Right lung (tissue), 10 donors: Measurements from ENCODE around the gene ATXN2. TPM values are rescaled to one million over a fixed set of nuclear protein-coding genes. Genes with fewer than 3 reads are reported as not detected.
"Not testable (repeated sequence)": the region's sequence is repeated elsewhere in the genome, so short reads cannot be mapped to it uniquely, and the experiment has no call there.

Source experiments
- DNase-seq, 2 donors: peaks; one replicate each; pipeline ENCODE4 v3.0.0-alpha.2; 2013
- long read RNA-seq, 8 donors: transcript quantifications; one replicate each; lab custom pipeline, GENCODE V29; 2026
- polyA plus RNA-seq, 5 donors: library from polyadenylated mRNA; unstranded; fragments of 120-200 nt; gene quantifications; one replicate each; pipeline versions ENCODE4 v1.2.1 to v1.2.3, GENCODE V29; 2013; ENCODE audit warnings: inconsistent platforms in 1 of 5, low replicate concordance in 1 of 5; ENCODE audit not compliant: insufficient read length in 5 of 5, insufficient read depth in 1 of 5

ATXN2 gene, protein sequence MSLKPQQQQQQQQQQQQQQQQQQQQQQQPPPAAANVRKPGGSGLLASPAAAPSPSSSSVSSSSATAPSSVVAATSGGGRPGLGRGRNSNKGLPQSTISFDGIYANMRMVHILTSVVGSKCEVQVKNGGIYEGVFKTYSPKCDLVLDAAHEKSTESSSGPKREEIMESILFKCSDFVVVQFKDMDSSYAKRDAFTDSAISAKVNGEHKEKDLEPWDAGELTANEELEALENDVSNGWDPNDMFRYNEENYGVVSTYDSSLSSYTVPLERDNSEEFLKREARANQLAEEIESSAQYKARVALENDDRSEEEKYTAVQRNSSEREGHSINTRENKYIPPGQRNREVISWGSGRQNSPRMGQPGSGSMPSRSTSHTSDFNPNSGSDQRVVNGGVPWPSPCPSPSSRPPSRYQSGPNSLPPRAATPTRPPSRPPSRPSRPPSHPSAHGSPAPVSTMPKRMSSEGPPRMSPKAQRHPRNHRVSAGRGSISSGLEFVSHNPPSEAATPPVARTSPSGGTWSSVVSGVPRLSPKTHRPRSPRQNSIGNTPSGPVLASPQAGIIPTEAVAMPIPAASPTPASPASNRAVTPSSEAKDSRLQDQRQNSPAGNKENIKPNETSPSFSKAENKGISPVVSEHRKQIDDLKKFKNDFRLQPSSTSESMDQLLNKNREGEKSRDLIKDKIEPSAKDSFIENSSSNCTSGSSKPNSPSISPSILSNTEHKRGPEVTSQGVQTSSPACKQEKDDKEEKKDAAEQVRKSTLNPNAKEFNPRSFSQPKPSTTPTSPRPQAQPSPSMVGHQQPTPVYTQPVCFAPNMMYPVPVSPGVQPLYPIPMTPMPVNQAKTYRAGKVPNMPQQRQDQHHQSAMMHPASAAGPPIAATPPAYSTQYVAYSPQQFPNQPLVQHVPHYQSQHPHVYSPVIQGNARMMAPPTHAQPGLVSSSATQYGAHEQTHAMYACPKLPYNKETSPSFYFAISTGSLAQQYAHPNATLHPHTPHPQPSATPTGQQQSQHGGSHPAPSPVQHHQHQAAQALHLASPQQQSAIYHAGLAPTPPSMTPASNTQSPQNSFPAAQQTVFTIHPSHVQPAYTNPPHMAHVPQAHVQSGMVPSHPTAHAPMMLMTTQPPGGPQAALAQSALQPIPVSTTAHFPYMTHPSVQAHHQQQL
- 10 to 100 TPM; 61.5 to 81.8 (median 68.6) TPM for polyA plus RNA-seq
- long read RNA-seq, donor 1, full-length matches to known transcripts = 6 of 62 reads
- long read RNA-seq, donor 1, partial matches to known transcripts = 56 of 62 reads
- long read RNA-seq, donor 1, other reads (novel, unspliced or antisense) = 0 of 62 reads
- long read RNA-seq, donor 2, partial matches to known transcripts = 0 of 2 reads
- long read RNA-seq, donor 2, other reads (novel, unspliced or antisense) = 0 of 2 reads
- long read RNA-seq, donor 3, partial matches to known transcripts = 0 of 2 reads
- long read RNA-seq, donor 3, other reads (novel, unspliced or antisense) = 0 of 2 reads
- long read RNA-seq, donor 4, partial matches to known transcripts = 0 of 5 reads
- long read RNA-seq, donor 4, other reads (novel, unspliced or antisense) = 0 of 5 reads
- long read RNA-seq, donor 5, partial matches to known transcripts = 182 of 220 reads
- long read RNA-seq, donor 5, other reads (novel, unspliced or antisense) = 32 of 220 reads
- long read RNA-seq, donor 6, partial matches to known transcripts = 0 of 8 reads
- long read RNA-seq, donor 6, other reads (novel, unspliced or antisense) = 0 of 8 reads
- long read RNA-seq, donor 7, partial matches to known transcripts = 0 of 3 reads
- long read RNA-seq, donor 7, other reads (novel, unspliced or antisense) = 0 of 3 reads
- long read RNA-seq, donor 8, partial matches to known transcripts = 0 of 1 reads
- long read RNA-seq, donor 8, other reads (novel, unspliced or antisense) = 0 of 1 reads

DNA sequence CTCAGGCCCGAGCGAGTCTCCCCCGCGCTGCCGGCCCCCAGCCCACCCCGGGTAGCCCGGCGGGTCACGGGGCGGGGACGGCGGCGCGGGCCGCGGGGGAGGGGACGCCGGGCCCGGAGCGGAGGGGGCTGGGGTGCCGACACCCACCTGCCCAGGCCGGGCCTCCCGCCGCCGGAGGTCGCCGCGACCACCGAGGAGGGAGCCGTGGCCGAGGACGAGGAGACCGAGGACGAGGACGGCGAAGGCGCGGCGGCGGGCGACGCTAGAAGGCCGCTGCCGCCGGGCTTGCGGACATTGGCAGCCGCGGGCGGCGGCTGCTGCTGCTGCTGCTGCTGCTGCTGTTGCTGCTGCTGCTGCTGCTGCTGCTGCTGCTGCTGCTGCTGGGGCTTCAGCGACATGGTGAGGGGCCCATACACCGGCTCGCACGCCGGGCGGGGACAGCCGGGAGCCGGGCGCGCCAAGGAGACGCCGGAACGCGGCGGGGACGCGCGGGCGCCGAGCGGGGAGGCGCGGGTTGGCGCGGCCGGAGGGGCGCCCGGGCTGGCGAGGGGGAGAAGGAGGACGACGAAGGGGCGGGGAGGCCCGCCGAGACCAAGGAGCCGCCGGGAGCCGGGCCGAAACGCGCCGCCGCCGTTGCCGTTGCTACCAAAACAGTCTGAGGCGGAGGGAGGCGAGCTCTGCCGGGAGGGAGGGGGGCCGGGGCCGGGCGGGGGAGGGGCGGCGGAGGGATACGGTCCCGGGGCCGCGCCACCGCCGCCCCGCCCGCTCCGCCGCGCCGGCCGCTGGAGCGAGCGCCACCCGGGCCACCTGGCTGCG is at the start of gene ATXN2:
ATXN2 (minus strand) TSS at position 679 of the 816 bp plus-strand sequence; CDS start at position 398, 281 bp downstream.
- DNase-seq = no peak

DNA sequence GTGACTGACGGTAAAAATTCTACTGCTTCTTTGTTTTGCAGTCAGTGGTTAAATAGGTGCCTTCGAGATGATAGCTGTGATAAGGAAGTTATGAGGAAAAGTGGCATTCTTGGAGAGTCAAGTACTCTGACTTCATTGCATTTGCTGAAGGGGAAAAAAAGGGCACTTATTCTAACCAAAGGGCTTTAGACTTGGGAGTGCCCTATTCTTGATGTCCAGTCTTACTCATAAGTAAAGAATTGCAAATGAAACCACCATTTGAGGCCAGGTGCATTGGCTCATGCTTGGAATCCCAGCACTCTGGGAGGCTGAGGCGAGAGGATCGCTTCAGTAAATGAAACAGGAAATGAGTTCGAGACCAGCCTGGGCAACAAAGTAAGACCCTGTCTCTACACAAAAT is 46.3 kb upstream of the ATXN2 start:
- DNase-seq = peak; percentile 20 to 23

DNA sequence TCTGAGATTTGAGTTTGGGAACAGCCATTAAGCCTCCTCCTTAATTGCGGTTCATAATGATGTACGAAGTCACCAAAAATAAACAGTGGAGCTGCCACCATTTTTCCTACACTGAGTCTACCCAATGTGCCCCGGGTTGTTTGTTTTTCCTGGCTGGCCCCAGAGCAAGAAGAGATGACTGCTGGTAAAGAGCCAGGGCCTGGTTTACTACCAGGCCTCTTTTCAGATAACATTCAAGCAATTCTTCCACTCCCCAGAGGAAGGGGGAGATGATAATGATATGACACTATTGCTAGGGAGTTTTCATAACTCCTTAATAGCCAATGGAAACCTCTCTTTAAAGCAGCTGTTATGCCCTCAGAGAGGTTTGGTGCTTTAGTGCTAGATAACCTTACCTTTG is 44.3 kb upstream of the ATXN2 start:
- DNase-seq = peak; percentile 33 to 43

DNA sequence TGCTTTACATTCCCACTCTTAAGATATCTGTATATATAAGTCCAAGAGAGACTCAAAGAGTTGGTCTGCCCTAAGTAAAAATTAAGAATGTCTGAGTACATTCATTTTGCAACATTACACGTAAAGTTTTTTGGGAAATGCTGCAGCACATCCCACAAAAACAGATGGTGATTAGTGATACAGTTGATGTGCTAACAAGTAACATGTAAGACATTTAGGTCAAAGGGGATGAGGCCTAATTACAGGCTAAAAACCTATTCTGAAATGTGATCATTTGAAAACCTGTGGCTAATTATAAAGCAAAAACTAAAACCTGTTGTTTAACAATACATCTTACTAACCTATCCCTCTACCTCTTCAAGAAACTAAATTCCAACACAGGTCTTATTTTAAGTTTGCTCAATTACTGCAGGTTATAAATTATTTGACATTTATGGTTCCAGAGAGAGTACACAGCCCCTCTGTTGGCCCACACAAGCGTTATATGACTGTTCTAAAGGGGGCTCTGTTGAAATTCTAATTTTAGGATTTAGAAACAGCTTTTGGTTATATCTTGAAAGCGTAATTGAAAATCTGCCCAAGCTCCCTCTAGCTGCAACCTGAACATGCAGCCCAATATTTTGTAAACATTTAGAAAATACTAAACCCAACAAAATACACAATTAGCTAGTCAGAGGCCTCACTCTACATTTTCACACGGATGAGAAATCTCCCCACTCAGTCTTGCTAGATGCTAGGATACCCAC is 43.7 kb upstream of the ATXN2 start:
- no peak for DNase-seq

DNA sequence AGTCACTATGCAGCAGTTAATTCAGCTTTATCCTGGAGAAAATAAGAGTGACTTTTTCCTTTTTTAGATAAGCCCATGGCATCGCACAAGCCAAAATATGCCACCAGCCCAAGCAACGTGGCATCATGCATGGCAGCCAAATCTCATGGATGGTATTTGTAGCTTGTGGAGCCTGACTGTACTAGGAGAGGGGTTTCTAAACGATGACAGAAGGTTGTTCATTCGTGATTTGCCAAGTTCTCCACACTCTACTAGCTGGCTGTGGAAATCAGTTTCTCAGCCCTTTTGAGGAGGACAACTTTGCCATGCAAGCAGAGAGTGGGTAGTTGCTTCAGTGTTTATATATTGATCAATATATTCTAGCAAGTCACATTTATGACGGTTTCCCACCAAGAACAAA is 41.4 kb upstream of the ATXN2 start:
- no peak for DNase-seq

DNA sequence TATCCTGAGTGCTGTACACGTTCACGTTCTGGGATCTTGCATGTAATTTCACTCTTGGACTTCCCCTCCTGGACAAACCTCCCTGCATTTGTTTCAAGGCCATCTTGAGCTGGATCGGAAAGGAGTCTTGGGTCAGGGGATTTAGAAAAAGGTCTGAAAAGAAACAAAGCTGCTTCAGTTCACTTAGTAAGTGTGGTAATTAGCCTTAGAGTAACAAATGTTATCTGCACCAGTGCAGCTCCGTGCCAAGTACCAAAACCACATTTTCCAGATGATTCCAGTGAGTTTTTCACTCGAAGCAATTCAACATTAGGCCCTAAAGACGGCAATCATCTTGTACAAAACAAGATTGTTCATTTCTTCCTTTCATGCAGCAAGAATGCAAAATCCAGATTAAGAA is 39.4 kb upstream of the ATXN2 start:
- no peak for DNase-seq

DNA sequence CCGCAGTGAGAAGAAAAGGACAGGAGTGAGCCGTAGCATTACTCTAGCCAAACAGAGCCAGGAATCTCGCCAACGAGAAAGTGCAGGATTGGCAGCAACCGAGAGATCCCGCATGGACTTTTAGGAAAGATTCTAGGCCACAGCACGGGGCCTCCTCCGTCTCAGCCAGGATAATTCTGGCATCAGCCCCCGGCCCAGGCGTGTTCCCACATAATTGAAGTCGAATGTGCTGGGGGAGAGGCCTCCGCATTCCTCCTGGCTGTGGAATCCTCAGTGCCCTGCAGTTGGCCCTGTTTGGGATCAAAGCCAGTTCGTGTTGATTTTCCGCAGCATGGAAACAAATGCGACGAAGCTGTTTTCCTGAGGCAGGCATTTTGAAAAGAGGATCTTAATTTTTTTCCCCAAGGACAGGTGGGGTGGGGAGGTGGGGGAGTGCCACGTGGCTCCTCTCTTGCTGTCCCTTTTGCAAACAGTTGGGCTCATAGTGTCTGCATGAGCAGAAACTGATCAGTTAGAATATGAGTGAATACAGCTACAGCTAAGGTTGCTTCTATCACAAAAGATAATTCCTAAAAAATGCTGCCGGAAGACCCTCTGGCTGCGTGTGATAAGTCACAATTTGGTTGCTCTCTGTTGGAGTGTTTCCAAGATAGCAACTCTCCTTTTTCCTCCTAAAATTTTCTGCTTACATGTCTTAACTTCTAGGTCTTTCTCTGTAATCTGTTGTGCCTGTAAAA is 37.3 kb upstream of the ATXN2 start:
- DNase-seq = peak; percentile 73 to 79

DNA sequence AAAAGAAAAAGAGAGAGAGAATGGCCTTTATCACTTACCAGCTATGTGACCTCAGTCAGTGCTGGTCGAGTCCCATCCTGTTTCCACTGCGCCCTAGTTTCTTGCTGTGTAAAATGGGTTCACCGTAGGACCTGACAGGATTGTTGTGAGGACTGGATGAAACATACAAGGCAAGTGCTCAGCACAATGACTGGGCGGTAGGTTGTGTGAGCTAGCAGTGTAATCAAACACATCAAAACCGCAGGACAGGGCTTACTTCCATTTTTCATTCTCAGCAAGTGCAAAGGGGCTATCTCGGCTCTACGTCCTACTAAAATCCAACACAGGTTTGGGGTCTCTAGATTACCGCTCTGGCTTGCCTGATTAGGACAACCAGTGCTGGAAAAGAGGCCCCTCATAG is 36.4 kb upstream of the ATXN2 start:
- DNase-seq = no peak

DNA sequence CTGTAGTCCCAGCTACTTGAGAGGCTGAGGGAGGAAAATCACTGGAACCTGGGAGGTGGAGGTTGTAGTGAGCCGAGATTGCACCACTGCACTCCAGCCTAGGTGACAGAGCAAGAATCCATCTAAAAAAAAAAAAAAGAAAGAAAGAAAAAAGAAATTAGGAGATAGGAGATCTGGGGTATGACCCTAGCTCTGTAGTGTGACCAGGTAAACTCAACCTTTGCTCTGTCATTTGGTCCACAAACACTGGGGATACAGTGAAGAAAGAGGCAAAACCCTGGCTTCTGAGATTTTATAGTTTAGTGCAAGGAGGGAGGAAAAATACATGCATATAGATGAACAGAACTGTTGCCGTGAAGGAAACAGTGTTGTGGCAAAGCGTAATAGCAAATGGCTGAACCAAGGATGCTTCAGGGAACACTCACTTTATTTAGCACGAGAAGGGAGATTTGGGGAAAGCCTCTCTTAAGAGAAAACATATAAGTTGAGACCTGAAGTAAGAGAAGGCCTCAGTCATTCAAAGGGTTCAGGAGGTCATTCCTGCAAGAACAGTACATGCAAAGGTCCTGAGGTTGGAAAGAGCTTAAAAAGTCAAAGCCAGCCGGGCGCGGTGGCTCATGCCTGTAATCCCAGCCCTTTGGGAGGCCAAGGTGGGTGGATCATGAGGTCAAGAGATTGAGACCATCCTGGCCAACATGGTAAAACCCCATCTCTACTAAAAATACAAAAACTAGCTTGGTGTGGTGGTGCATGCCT is 29.6 kb upstream of the ATXN2 start:
- DNase-seq = no peak

DNA sequence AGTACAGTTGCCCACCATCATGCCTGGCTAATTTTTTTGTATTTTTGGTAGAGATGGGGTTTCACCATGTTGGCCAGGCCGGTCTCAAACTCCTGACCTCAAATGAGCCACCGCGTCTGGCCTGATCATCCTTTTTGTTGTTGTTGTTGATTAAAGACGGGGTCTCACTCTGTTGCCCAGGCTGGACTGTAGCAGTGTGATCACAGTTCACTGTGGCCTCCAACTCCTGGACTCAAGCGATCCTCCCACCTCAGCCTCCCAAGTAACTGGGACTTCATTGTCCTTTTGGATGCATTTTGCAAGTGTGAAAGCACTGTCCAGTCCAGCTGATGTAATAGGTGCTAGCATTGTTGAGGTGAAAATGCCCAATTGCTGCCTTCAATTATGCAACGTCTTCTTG is 27.1 kb upstream of the ATXN2 start:
- DNase-seq = no peak

DNA sequence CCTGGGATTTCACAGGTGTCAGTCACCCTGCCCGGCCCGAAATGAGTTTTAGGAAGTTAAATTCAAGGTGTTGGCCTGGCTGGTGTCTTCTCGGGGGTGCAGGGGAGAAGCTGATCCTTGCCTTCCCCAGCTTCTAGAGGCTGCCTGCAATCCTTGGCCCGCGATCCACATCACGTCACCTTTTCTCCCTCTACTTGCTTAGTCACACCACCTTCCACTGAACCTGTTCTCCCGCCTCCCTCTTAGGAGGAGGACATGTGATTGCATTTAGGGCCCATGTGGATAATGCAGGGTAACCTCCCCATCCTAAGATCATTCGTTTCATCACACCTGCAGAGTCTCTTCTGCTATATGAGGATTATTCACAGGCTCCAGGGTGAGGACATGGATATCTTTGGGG is 25.4 kb upstream of the ATXN2 start:
- DNase-seq = no peak

DNA sequence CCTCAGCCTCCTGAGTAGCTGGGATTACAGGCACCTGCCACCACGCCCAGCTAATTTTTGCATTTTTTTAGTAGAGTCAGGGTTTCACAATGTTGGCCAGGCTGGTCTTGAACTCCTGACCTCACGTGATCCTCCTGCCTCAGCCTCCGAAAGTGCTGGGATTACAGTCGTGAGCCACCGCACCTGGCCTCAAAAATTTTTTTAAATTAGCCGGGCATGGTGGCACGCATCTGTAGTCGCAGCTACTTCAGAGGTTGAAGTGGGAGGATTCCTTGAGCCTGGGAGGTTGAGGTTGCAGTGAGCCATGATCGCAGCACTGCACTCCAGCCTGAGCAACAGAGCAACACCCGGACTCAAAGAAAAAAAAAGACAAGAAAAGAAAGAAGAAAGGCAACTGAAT is 18.7 kb upstream of the ATXN2 start:
- DNase-seq = not testable (repeated sequence)

DNA sequence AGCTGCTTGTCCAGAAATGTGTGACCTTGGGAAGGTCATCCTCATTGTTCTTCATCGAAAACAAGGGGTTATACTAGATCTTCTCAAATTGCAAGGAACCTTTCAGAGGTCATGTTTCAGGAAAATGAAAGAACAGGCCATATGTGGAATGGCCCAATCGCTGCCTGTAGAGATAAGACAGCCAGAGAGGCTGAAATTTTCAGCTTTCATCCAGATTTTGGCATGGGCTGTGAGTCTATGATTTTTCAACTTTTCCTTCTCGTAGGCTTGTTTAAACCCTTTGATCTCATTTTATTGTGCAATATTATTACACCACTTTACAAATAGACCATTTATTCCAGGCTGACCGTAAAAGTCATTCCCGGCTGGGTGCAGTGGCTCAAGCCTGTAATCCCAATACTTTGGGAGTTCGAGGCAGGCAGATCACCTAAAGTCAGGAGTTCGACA is 17.1 kb upstream of the ATXN2 start:
- peak; percentile 39 to 62 for DNase-seq

DNA sequence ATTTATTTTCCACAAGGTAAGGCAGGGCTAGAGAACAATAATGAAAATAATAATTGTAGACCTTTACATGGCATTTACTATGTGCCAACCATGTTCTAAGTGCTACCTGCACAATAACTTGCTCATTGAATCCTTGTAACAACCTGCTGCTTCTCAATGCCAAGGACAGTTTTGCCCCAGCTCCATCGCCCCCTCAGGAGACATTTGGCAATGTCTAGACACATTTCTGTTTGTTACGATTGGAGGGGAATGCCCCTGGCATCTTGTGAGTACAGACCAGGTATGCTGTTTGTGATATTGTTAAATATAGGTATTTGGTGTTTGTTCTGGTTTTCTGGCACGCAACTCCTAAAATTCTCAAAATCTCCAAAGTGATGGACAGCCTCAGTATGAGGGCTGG is 8.1 kb upstream of the ATXN2 start:
- DNase-seq = no peak

DNA sequence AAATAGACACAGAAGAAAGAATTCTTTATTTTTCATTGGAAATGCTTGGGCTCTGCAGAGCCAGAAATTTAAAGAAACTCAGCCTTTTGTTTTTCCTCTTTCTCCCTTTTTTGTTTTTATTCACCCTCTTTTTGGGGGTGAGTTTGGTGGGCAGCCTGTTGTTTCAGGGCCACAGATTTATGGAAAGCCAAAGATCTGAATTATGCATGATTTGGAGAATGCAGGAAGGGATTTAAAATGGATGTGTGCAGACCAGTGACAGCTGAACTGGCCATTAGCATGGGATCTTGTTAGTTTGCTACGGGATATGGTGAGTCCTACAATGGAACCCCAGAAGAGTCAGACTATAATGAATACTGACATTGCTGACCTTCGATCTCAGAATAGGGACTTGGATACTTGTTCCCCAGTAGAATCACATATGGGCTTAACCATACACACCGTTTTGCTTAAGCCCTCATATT is 7.7 kb upstream of the ATXN2 start:
- no peak for DNase-seq

DNA sequence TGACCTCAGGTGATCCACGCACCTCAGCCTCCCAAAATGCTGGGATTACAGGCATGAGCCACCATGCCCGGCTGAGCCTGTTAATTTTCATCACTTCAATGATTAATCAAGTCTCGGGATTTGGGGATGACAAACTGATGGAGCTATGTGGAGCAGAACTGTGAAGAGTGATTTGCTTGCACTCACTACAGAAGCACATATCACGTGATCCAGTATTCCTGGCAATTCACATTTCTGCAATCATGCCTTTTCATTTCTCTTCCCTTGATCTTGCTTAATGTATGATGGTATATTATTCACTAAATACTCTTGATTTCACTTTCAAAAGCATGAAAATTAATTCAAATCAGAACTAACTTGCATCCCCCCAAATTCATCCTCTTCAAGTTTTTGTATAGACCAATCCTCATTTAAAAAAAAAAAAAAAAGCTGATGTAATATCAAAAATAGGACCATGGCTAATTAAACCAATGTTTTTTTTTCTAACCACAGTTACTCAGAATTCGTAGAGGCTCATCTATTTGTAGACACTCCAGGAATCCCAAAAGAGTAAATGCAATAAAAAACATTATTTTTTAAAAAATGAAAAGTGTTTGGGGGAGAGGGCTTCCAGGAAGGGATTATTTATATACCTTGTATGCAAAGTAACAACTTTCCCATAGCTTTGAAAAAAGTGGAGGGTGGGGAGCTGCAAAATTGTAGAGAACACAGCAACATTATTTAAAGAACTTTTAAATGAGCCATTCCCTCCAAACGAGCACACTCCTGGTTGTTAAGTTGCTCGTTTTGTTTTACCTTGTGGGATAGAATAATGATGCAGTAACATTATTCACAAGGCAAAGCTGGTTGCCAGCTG is 7.0 kb upstream of the ATXN2 start:
- DNase-seq = no peak
